SKM-1 treated with dmso at 0.1 percent for 144 hours (cell line): ENCODE measurements around the gene HSPG2.
"Not testable (repeated sequence)": the region's sequence is repeated elsewhere in the genome, so short reads cannot be mapped to it uniquely, and the experiment has no call there.

Experiments used
- DNase-seq: peaks from one replicate; lab custom pipeline; 2025; ENCODE audit not compliant: unreplicated experiment; lab: John Stamatoyannopoulos, UW

HSPG2 gene

GRCh38 chr1:21914880-21915640, 22.1 kb downstream of the HSPG2 start:
- no peak for DNase-seq

- no peak for DNase-seq
These were observed 22.7 kb downstream of the HSPG2 start for GRCh38 chr1:21914450-21914849.

GRCh38 chr1:21913763-21914162, 23.3 kb downstream of the HSPG2 start:
- no peak for DNase-seq

GRCh38 chr1:21913258-21913657, 23.9 kb downstream of the HSPG2 start:
- no peak for DNase-seq

DNA sequence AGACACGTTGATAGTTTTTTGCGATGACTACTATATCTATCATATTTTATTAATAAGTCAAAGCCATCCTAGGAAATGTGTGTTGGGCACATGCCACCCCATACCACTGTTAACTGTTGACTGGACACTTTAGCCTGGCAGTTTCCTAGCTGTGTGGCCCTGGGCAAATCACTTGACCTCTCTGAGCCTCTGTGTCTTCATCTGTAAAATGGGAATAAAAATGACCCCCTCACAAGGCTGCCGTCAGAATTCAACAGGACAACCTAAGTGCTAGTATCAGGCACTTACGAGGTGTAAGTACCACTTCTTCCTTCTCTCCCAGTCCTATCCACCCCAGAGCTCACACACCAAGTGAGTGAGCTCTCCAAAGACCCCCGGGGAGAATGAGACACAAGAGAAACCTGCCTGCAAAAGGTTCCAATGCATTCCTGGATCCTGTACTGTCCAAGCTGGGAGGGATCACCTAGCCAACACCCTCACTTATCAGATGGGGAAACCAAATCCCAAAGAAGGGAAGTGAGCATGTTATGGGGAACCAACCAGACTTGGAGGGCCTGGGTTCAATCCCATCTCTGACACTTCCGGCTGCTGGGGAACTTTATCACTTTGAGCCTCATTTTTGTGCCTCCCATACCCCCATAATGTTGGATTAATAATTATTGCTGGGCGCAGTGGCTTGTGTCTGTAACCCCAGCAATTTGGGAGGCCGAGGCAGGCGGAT, 24.9 kb downstream of the HSPG2 start:
- no peak for DNase-seq

DNA sequence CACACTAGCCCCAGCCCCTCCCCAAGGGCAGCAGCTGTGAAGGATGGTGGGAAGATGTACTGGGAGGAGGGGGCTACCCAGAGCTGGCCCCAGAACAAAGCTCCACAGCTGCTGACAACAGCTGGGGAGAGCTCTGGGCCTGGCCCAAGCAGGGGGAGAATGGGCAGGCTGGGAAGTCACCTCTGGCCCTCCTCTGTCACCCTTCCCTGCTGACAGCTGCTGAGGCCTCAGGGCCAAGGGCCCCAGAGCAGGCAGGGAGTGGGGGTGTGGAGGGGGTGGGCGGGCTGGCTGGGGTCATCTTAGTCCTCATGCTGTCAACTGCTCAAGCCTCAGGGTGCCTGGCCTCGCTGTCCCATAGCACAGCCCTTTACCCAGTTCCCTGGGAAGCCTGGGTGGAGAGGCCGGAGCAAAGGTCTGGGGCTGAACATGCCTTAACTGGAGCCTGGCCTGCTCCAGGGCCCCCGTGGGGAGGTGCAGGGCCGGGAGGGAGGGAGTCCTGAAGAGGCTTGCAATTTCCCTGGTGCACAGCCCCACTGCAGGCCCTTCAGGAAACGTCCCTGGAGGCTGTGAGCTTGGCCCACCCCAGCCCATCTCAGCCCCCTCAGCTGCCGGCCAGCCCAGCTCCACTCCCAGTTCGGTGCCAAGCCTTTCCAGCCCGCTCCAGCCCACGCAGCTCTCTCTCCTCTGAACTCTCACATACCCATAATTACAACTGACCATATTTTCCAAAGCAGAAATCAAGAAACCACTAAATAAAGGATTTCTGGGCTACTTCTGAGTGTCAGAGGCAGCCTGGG, 25.7 kb downstream of the HSPG2 start:
- no peak for DNase-seq

- no peak for DNase-seq
These were observed 26.4 kb downstream of the HSPG2 start for GRCh38 chr1:21910558-21911204.

DNA sequence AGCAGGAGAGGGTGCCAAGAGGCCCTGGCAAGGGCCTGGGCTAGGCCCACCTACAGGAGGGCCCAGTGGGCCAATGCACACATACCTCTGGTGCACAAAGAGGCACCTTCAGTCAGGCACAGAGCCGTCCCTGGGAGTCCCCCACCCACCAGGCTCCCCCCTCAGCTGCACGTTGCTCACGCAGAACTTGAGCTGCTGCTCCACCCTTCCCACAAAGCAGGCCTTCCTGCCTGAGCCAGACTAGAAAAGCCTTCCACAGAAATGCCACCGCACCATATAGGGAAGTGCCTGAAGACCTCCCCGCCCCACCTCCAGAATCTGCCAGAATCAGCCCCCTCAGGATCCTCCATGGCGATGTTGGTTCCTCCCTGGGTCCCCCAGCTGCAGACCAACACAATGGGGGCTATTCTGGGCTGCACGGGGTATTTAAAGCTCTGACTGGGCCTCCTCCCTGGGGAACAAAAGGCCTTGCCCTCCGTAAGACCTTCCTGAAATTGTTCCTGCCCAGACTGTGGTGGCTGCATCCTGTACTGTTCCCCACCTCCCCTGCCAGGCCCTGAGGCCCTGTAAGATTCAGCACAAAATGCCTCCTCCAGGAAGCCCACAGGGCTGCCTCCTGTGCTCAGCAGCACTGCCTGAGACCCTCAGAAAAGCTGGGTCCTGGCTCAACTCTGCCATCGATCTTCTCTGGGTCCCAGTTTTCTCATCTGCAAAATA, 27.2 kb downstream of the HSPG2 start:
- DNase-seq = peak; percentile 68

DNA sequence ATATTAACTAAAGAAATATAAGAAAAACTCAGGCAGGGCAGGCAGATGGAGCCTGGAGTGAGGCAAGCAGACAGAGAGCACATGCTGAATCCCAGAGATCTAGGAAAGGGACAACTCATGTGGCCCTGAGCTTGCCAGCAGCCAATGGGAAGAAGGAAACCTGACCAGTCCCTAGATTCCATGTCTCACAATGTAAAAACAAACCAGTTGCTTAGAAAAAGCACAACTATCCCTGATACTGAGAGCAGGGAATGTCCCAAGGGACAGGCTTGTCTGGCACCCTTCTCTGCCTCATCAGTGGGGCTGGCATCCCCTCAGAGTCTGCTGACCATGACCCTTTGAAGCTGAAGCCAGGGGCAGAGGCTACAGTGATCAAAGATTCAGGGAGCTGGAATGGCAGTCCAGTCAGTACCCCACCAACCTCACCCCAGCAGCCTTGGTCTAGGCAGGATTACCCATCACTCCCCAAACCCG, 27.8 kb downstream of the HSPG2 start:
- no peak for DNase-seq

- not testable (repeated sequence) for DNase-seq
These were observed 29.2 kb downstream of the HSPG2 start for GRCh38 chr1:21907737-21908534.

GRCh38 chr1:21907079-21907418, 30.1 kb downstream of the HSPG2 start:
- DNase-seq = no peak

GRCh38 chr1:21906173-21907078, 30.7 kb downstream of the HSPG2 start:
- no peak for DNase-seq

GRCh38 chr1:21904704-21905520, 32.2 kb downstream of the HSPG2 start:
- DNase-seq = no peak

DNA sequence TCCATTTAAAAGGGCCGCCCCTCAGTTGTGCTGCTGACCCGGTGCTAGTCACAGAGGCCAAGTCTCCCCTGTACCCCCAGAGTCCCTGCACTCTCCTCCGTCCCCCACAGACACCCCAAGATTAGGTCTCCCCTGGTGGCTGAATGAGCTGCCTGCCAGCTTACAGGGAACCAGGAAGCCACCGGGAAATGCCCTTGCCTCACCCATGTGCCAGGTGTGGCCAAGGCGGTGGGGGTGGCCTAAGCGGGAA, 32.7 kb downstream of the HSPG2 start:
- no peak for DNase-seq

DNA sequence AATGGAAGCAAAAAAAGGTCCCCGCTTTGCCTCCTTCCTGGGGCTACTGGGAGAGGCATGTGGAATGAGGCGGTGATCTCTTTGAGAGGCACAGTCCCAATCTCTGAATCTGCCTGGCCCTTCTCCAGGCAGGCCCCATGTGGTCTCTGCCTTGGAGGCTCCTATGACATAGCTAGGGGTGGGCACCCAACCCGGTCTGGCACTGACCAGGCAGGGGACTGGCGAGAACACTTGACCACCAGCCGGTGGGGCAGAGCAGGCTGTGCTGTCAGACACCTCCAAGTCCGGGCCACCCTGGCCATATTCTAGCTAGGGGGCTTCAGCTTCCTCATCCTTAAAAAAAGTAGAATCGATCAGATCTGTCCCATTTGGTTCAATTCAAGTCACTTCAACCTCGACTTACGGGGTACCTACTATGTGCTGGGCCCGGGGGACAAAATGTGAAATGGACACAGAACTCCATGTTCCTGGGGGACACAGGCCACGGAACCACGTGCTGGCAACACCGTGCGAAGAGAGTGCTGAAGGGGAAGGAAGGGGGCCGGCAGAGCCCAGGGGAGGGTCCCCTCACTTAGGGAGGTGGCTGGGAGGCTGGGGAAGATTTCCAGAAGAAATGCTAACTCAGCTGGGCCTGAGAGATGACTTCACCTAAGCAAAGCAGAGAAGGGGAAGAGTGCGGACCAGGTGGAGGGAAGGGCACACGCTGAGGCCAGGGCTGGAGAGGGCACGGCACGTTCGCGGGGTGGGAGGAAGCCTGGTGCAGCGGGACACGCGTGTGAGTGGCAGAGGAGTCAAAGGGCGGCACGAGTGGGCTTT, 33.3 kb downstream of the HSPG2 start:
- DNase-seq = no peak

GRCh38 chr1:21902026-21903012, 34.8 kb downstream of the HSPG2 start:
- no peak for DNase-seq
